Smooth muscle cell of the brain vasculature (primary cell): ENCODE results near the gene HSP90AA1.
"Not testable (repeated sequence)": the region's sequence is repeated elsewhere in the genome, so short reads cannot be mapped to it uniquely, and the experiment has no call there.

Experiments used
- DNase-seq: peaks from one replicate; pipeline ENCODE4 v3.0.0-alpha.2; 2012; ENCODE audit warnings: low read depth, low spot score

HSP90AA1 gene

DNA sequence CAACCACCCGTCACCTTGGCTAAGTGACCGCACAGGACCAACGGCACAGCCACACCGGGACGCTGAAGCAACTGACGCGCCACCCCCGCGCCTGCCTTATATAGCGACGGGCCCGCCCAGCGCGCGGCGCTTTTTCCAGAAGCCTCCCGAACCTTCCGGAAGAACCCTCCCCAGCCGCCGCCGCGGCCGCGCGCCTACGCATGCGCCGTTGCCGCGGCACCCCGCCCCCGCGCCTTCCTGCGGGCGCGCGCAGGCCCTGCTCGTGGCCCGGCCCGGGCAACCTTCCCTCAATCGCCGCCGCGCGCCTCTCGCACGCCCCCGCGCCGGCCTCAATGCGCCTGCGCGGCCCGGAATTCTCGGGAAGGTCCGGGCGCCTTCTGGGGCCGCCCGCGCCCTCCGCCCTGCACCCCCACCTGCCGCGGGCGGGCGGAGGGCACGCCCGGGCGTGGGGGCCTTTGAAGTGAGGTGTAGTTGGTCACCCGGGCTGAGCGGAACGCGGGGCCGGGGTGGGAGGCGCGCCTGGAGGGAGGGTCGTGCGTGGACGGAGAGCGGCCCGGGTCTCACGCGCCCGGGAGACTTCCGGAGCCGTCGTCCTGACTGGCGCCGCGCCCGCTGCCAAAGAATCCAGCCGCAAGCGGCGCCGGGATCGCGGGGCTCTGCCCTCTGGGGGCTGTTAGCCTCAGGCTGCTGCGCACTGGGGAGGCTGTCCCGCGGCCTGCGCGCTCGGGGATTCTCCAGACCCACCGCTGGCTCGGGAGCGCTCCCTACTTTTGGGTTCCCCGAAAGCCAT, at the start of gene HSP90AA1:
Gene HSP90AA1 (minus strand): TSS at position 73 of the 790 bp plus-strand sequence. CDS start 666 bp downstream, outside the sequence.
- peak; percentile 87 for DNase-seq

GRCh38 chr14:102135456-102135855, 48.6 kb upstream of the HSP90AA1 start:
- not testable (repeated sequence) for DNase-seq

DNA sequence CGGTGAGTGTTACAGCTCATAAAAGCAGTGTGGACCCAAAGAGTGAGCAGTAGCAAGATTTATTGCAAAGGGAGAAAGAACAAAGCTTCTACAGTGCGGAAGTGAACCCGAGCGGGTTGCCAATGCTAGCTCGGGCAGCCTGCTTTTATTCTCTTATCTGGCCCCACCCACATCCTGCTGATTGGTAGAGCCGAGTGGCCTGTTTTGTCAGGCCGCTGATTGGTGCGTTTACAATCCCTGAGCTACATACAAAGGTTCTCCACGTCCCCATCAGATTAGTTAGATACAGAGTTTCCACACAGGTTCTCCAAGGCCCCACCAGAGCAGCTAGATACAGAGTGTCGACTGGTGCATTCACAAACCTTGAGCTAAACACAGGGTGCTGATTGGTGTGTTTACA, 47.9 kb upstream of the HSP90AA1 start:
- not testable (repeated sequence) for DNase-seq

DNA sequence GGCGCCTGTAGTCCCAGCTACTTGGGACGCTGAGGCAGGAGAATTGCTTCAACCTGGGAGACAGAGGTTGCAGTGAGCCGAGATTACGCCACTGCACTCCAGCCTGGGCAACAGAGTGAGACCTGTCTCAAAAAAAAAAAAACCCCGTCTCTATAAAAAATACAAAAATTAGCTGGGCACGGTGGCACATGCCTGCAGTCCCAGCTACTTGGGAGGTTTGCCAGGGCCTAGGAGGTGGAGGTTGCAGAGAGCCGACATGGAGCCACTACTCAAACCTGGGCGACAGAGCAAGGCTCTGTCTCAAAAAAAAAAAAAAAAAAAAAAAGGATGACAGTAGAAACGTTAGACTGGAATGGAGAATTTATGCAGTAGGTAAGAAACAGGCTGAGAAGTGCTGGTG, 47.2 kb upstream of the HSP90AA1 start:
- not testable (repeated sequence) for DNase-seq

DNA sequence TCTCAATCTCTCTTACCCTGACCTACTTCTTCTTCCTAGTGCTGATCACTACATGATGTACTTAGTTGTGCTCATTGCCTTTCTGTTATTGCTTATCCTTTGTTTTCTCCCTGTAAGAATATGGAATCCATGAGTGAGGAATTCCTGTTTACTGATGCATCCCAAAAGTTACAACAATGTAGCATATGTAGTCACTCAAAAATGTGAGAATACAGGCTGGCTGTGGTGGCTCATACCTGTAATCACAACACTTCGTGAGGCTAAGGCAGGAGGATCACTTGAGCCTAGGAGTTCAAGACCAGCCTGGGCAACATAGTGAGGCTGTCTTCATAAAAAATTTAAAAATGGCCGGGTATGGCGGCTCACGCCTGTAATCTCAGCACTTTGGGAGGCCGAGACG, 44.9 kb upstream of the HSP90AA1 start:
- DNase-seq: no peak

GRCh38 chr14:102126807-102127455, 40.1 kb upstream of the HSP90AA1 start:
- no peak for DNase-seq

GRCh38 chr14:102125546-102125945, 38.7 kb upstream of the HSP90AA1 start:
- no peak for DNase-seq

DNA sequence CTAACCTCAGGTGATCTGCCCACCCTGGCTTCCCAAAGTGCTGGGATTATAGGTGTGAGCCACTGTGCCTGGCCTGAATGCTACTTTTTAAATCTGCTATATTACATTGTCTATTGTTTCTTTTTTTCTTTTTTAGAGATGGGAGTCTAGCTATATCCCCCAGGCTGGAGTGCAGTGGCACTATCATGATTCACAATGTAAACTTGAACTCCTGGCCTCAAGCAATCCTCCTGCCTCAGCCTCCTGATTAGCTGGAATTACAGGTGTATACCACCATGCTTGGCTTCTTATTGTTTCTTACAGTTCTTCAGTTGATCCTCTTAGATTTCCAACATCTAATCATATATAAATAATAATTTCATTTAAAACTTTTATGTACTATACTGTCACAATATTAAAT, 37.6 kb upstream of the HSP90AA1 start:
- DNase-seq: no peak

GRCh38 chr14:102121567-102121966, 34.7 kb upstream of the HSP90AA1 start:
- DNase-seq: no peak

DNA sequence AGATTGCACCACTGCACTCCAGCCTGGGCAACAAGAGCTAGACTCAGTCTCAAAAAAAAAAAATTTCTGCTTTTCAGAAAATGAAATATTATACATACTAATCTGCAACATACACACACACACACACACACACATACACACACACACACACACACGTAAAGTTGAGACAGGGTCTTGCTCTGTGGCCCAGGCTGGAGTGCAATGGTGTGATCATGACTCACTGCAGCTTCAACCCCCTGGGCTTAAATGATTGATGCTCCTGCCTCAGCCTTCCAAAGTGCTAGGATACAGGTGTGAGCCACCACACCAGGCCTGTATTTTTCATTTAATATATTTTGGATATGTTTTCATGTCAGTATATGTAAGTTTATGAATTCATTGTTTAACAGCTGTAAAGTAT, 34.0 kb upstream of the HSP90AA1 start:
- no peak for DNase-seq

GRCh38 chr14:102117852-102118251, 31.0 kb upstream of the HSP90AA1 start:
- DNase-seq: no peak

DNA sequence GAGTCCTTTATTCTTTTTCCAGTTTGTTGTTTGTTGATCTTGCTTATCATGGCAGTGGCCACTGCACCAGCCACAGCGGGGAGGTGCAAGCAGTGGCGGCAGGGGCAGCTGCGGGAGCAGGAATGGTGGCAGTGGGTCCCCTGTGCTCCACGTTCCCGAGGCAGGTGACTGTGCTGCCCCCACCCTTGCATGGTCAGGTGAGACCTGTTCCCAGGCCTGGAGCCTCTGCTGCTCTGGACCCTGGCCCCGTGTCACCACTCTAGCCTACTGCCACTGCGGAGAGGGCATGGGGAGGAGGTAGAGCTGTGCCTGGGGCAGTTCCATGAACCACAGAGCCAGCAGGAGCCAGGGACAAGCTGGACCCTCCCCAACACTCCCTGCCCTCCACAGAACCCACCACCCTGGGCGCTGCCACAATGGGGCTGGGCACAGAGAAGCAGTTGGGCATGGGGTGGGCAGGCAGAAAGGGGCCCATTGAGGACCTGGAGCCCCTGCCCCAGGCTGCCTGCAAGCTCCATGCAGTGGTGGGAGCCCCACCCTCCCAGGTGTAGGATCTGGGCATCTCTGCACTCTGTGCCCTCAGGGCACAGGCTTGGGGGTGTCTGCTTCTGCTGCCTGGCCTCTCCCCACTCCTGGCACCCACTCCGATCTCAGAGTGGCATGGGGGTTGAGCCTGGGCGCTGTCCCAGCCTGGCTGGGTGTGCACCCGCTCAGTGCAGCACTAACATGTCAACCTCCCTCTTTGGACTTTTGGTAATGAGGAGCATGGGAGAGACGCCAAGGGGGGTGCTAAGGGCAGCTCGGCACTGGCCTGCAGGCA, 29.7 kb upstream of the HSP90AA1 start:
- no peak for DNase-seq

- DNase-seq: no peak
Measured at GRCh38 chr14:102111101-102111500, 24.3 kb upstream of the HSP90AA1 start.

DNA sequence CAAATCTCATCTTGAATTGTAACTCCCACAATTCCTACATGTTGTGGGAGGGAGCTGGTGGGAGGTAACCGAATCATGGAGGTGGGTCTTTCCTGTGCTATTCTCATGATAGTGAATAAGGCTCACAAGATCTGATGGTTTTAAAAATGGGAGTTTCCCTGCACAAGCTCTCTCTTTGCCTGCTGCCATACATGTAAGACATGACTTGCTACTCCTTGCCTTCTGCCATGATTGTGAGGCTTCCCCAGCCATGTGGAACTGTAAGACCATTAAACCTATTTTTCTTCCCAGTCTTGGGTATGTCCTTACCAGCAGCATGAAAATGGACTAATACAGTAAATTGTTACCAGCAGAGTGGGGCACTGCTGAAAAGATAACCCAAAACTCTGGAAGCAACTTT, 22.5 kb upstream of the HSP90AA1 start:
- DNase-seq: not testable (repeated sequence)

GRCh38 chr14:102105369-102105768, 18.5 kb upstream of the HSP90AA1 start:
- no peak for DNase-seq

GRCh38 chr14:102103062-102103695, 16.3 kb upstream of the HSP90AA1 start:
- no peak for DNase-seq

GRCh38 chr14:102097441-102098135, 10.7 kb upstream of the HSP90AA1 start:
- no peak for DNase-seq

- DNase-seq: peak; percentile 32
Measured at GRCh38 chr14:102096569-102097188, 9.8 kb upstream of the HSP90AA1 start.

DNA sequence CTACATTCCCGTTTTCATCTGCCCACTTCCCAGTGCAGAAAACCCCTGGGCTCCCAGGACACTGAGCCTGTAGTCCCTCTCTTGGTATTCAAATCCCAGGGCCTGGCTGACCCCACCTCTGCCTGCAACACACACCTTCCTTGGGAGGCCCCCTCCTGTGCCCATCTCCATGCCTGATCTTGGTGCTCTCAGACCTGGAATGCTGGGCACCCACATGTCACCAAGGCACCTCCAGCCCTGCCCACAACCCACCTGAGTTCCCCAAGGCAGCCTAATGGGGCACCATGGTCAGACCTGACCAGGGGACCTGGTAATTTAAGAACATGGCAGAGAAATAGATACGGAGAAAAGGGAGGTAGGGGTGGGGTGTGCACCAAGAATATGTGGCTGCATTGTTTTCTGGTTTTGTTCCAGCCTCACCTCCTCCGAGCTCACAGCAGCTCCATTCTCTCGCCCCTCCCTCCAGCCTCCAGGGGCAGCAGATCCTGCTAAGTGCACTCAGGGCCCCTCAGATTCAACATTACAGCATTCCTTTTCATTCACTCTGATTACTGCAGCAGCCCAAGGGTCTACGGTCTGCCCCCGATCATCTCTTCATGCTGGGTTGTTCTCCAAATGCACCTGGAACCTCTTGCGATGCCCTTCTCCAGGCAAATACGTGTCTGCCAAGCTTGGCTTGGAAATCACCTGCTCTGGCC, 9.2 kb upstream of the HSP90AA1 start:
- no peak for DNase-seq

- no peak for DNase-seq
Measured at GRCh38 chr14:102095231-102095870, 8.5 kb upstream of the HSP90AA1 start.
